Astrocyte of the cerebellum (primary cell): ENCODE results near the gene XRRA1.
A peak's percentile ranks its signal among the peaks of the same experiment; 100 is the strongest.

Experiments
- DNase-seq: peaks from one replicate; pipeline ENCODE4 v3.0.0-alpha.2; 2011; ENCODE audit warnings: low read depth
- H3K4me3 ChIP-seq: 2 replicates; pipeline ENCODE4 v1.5.1; 2011; ENCODE audit warnings: mild to moderate bottlenecking, low read depth, low read length, moderate library complexity
- CTCF ChIP-seq: IDR thresholded peaks from 2 replicates; pipeline ENCODE4 v1.5.1; 2012; ENCODE audit warnings: low read length, low read depth, moderate library complexity, mild to moderate bottlenecking; ENCODE audit errors: missing control alignments
- in situ Hi-C: cut with HindIII; loops from 2 replicates; pipeline ENCODE4 v1.10.0; 2017; ENCODE audit warnings: low sequenced_read_pairs

The XRRA1 gene

GRCh38 chr11:74849525-74850391 lies 99.1 kb downstream of the XRRA1 start:
- no peak for TF ChIP-seq CTCF
- peak; percentile 15 for DNase-seq
- H3K4me3 ChIP-seq, result no peak overlapping the region
- in situ Hi-C loops, result no loop called here

GRCh38 chr11:74847895-74848294 lies 101.0 kb downstream of the XRRA1 start:
- no peak overlapping the region for H3K4me3 ChIP-seq
- in situ Hi-C loops, result no loop called here
- no peak for TF ChIP-seq CTCF
- no peak for DNase-seq

GRCh38 chr11:74847395-74847794 lies 101.5 kb downstream of the XRRA1 start:
- TF ChIP-seq CTCF, result no peak
- in situ Hi-C loops, result no loop called here
- H3K4me3 ChIP-seq, result no peak overlapping the region
- no peak for DNase-seq

- TF ChIP-seq CTCF, result no peak
- in situ Hi-C loops, result no loop called here
- no peak overlapping the region for H3K4me3 ChIP-seq
- no peak for DNase-seq
Observed at GRCh38 chr11:74846770-74847169, 102.1 kb downstream of the XRRA1 start.

GRCh38 chr11:74845978-74846517 lies 102.8 kb downstream of the XRRA1 start:
- no peak for TF ChIP-seq CTCF
- no peak overlapping the region for H3K4me3 ChIP-seq
- no peak for DNase-seq
- in situ Hi-C loops, result no loop called here

- TF ChIP-seq CTCF, result no peak
- H3K4me3 ChIP-seq, result no peak overlapping the region
- no peak for DNase-seq
- in situ Hi-C loops, result no loop called here
Observed at GRCh38 chr11:74844865-74845264, 104.0 kb downstream of the XRRA1 start.
